Duodenal mucosa (tissue), 2 donors: ENCODE measurements around the gene CDKN1C.
"Not testable (repeated sequence)": the region's sequence is repeated elsewhere in the genome, so short reads cannot be mapped to it uniquely, and the experiment has no call there.

Experiments
- H3K27ac ChIP-seq: one replicate; pipeline ENCODE4 v1.7.0; 2013; ENCODE audit warnings: low read depth, low read length
- H3K27me3 ChIP-seq, 2 donors: one replicate each; pipeline ENCODE4 v1.7.0; 2013; ENCODE audit warnings: low read length in 2 of 2, control low read depth in 1 of 2; ENCODE audit not compliant: insufficient read depth in 2 of 2, control insufficient read depth in 1 of 2
- H3K36me3 ChIP-seq, 2 donors: one replicate each; pipeline ENCODE4 v1.7.0; 2013; ENCODE audit warnings: low read length in 2 of 2, control low read depth in 1 of 2; ENCODE audit not compliant: insufficient read depth in 2 of 2, control insufficient read depth in 1 of 2
- H3K4me1 ChIP-seq, 2 donors: one replicate each; pipeline ENCODE4 v1.7.0; 2013; ENCODE audit warnings: low read length in 2 of 2, control low read depth in 1 of 2; ENCODE audit not compliant: insufficient read depth in 2 of 2, control insufficient read depth in 1 of 2
- H3K4me3 ChIP-seq, 2 donors: one replicate each; pipeline ENCODE4 v1.7.0; 2013; ENCODE audit warnings: low read length in 2 of 2, low read depth in 1 of 2
- H3K9ac ChIP-seq, 2 donors: one replicate each; pipeline ENCODE4 v1.7.0; 2013; ENCODE audit warnings: low read length in 2 of 2, low read depth in 1 of 2
- H3K9me3 ChIP-seq, 2 donors: one replicate each; pipeline ENCODE4 v1.7.0; 2013; ENCODE audit warnings: low read length in 2 of 2, control low read depth in 1 of 2; ENCODE audit not compliant: control insufficient read depth in 1 of 2

CDKN1C gene

GRCh38 chr11:2908130-2908529, 22.6 kb upstream of the CDKN1C start:
- H3K27me3 ChIP-seq: no peaks in the 10 kb centered on the region
- no peak overlapping the region for H3K9ac ChIP-seq
- H3K4me1 ChIP-seq: peaks cover 31 to 38% of the 10 kb centered on the region in 2 donors
- no peak overlapping the region for H3K27ac ChIP-seq
- no peaks in the 10 kb centered on the region for H3K9me3 ChIP-seq
- peaks cover 0 to 5% of the 10 kb centered on the region in 2 donors for H3K36me3 ChIP-seq
- no peak overlapping the region for H3K4me3 ChIP-seq

- H3K9ac ChIP-seq, H3K9me3 ChIP-seq, H3K4me3 ChIP-seq, H3K27me3 ChIP-seq, H3K36me3 ChIP-seq, H3K27ac ChIP-seq: not testable (repeated sequence)
- peaks cover 16 to 26% of the 10 kb centered on the region in 2 donors for H3K4me1 ChIP-seq
Measured at GRCh38 chr11:2905299-2905698, 19.7 kb upstream of the CDKN1C start.

- Histone ChIP-seq H3K9me3 (no peaks in the 10 kb centered on the region), H3K9ac (peak overlapping the region; percentile 94 to 96), H3K27ac (peak overlapping the region; percentile 91), H3K4me3 (peak overlapping the region; percentile 80 to 81), H3K27me3 (no peaks in the 10 kb centered on the region), H3K36me3 (peaks cover 0 to 5% of the 10 kb centered on the region in 2 donors), H3K4me1 (peaks cover 24 to 34% of the 10 kb centered on the region in 2 donors)
Measured at GRCh38 chr11:2904153-2905052, 18.8 kb upstream of the CDKN1C start.

GRCh38 chr11:2903672-2904011, 18.1 kb upstream of the CDKN1C start:
- peaks cover 29 to 41% of the 10 kb centered on the region in 2 donors for H3K4me1 ChIP-seq
- H3K27me3 ChIP-seq: no peaks in the 10 kb centered on the region
- peak overlapping the region; percentile 91 for H3K27ac ChIP-seq
- H3K36me3 ChIP-seq: peaks cover 0 to 4% of the 10 kb centered on the region in 2 donors
- peak overlapping the region; percentile 80 to 81 for H3K4me3 ChIP-seq
- no peaks in the 10 kb centered on the region for H3K9me3 ChIP-seq
- H3K9ac ChIP-seq: peak overlapping the region; percentile 94 to 96

GRCh38 chr11:2902784-2903671, 17.5 kb upstream of the CDKN1C start:
- Histone ChIP-seq H3K27me3 (no peaks in the 10 kb centered on the region), H3K4me1 (peaks cover 35 to 47% of the 10 kb centered on the region in 2 donors), H3K4me3 (peak overlapping the region; percentile 80 to 81), H3K9me3 (no peaks in the 10 kb centered on the region), H3K9ac (peak overlapping the region; percentile 94 to 96), H3K27ac (peak overlapping the region; percentile 91), H3K36me3 (no peaks in the 10 kb centered on the region)

GRCh38 chr11:2901854-2902783, 16.5 kb upstream of the CDKN1C start:
- Histone ChIP-seq H3K9me3 (no peaks in the 10 kb centered on the region), H3K4me1 (peaks cover 35 to 51% of the 10 kb centered on the region in 2 donors), H3K27me3 (no peaks in the 10 kb centered on the region), H3K27ac (peak overlapping the region; percentile 91), H3K36me3 (no peaks in the 10 kb centered on the region), H3K4me3 (peak overlapping the region; percentile 80 to 81), H3K9ac (peak overlapping the region; percentile 94 to 96)

- Histone ChIP-seq H3K9me3 (no peaks in the 10 kb centered on the region), H3K27ac (peak overlapping the region; percentile 69), H3K4me3 (peak overlapping the region; percentile 63 to 81), H3K4me1 (peaks cover 35 to 51% of the 10 kb centered on the region in 2 donors), H3K27me3 (no peaks in the 10 kb centered on the region), H3K36me3 (no peaks in the 10 kb centered on the region), H3K9ac (peak overlapping the region; percentile 66 to 96)
Measured at GRCh38 chr11:2901196-2901796, 15.7 kb upstream of the CDKN1C start.

- Histone ChIP-seq H3K9ac (peak overlapping the region; percentile 10 to 19), H3K27me3 (no peaks in the 10 kb centered on the region), H3K4me3 (no peak overlapping the region), H3K4me1 (peaks cover 28 to 43% of the 10 kb centered on the region in 2 donors), H3K27ac (peak overlapping the region; percentile 43), H3K9me3 (no peaks in the 10 kb centered on the region), H3K36me3 (no peaks in the 10 kb centered on the region)
Measured at GRCh38 chr11:2899080-2899783, 13.7 kb upstream of the CDKN1C start.
